ENCODE measurements around the gene HOXD8. TPM values are rescaled to one million over a fixed set of nuclear protein-coding genes. Genes with fewer than 3 reads are reported as not detected.

HOXD8 gene
- total RNA-seq, 1 experiment from 2014 or later, result 1.9 TPM

DNA sequence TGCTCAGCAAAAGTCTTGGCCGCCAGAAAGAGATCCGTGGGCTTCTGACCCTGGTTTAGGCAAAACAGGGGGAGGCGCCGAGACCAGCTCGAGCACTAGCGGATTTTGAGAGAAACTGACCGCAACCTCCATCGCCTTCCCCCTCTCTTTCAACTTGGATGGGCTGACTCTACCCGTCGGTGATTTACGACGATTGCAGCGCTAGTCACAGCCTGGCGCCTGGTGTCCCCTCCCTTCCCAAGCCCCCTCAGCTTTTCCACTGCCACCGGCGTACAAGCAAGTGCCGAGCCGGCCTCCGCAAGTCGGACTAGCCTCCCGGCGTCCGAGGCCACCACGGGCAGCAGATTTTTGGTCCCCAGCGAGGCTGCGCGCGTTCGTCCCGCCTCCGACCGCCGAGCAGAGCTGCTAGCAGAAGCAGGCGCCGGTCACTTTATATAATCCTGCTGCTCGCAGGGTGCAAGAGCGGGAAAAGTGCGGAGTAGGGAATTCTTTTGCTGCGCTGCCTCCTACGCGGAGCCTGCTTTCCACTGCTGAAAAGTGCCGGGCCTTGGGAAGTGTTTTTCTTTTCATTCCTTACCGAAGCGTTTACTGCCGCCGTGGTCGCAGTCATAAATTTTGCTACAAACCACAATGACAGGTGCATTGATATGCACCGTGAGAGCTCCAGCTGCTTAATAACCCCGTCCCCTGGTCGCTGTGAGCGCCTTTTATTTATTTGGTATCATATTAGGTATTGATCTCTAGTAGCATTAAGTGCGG is 35.3 kb downstream of the HOXD8 start:
- Histone ChIP-seq H2AFZ (ENCODE audit: low read length) (no peak overlapping the region), H3K79me2 (ENCODE audit: low read length) (no peaks in the 10 kb centered on the region), H3K27ac (ENCODE audit: low read length) (no peak overlapping the region), H3F3A (ENCODE audit: low read length, unreplicated experiment) (no peaks in the 10 kb centered on the region), H3K4me3 (ENCODE audit: low read length) (no peak overlapping the region), H3K9me3 (ENCODE audit: low read length) (no peaks in the 10 kb centered on the region), H3K4me2 (ENCODE audit: low read length) (no peak overlapping the region), H3K27me3 (ENCODE audit: low read length) (no peaks in the 10 kb centered on the region), H3K4me1 (ENCODE audit: insufficient read depth, low read length) (no peaks in the 10 kb centered on the region), H3K9ac (ENCODE audit: low read length) (no peak overlapping the region), H3K9me2 (replicated peaks; ENCODE audit: low read length) (no peaks in the 10 kb centered on the region), H4K20me1 (ENCODE audit: low read length) (no peaks in the 10 kb centered on the region), H3K36me3 (ENCODE audit: low read depth, low read length) (no peaks in the 10 kb centered on the region)
- BruUV-seq (replicated peaks), result no TSS peak
- intact Hi-C loops (cut with micrococcal nuclease), result no loop called here
- no peak for ATAC-seq
- ChIA-PET CTCF (no interaction called here), POLR2A (ENCODE audit: unreplicated experiment) (no interaction called here)
- TF ChIP-seq, protein P1, sequence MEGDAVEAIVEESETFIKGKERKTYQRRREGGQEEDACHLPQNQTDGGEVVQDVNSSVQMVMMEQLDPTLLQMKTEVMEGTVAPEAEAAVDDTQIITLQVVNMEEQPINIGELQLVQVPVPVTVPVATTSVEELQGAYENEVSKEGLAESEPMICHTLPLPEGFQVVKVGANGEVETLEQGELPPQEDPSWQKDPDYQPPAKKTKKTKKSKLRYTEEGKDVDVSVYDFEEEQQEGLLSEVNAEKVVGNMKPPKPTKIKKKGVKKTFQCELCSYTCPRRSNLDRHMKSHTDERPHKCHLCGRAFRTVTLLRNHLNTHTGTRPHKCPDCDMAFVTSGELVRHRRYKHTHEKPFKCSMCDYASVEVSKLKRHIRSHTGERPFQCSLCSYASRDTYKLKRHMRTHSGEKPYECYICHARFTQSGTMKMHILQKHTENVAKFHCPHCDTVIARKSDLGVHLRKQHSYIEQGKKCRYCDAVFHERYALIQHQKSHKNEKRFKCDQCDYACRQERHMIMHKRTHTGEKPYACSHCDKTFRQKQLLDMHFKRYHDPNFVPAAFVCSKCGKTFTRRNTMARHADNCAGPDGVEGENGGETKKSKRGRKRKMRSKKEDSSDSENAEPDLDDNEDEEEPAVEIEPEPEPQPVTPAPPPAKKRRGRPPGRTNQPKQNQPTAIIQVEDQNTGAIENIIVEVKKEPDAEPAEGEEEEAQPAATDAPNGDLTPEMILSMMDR (conservative IDR thresholded peaks at IDR 0.05; ENCODE audit: low read depth, low read length), result no peak
- TF ChIP-seq EZH2 (IDR thresholded peaks at IDR 0.05; ENCODE audit: low read length, unreplicated experiment) (no peak), EZH2phosphoT487 (IDR thresholded peaks at IDR 0.05; ENCODE audit: borderline replicate concordance, low read length) (no peak)
- no peak for DNase-seq

DNA sequence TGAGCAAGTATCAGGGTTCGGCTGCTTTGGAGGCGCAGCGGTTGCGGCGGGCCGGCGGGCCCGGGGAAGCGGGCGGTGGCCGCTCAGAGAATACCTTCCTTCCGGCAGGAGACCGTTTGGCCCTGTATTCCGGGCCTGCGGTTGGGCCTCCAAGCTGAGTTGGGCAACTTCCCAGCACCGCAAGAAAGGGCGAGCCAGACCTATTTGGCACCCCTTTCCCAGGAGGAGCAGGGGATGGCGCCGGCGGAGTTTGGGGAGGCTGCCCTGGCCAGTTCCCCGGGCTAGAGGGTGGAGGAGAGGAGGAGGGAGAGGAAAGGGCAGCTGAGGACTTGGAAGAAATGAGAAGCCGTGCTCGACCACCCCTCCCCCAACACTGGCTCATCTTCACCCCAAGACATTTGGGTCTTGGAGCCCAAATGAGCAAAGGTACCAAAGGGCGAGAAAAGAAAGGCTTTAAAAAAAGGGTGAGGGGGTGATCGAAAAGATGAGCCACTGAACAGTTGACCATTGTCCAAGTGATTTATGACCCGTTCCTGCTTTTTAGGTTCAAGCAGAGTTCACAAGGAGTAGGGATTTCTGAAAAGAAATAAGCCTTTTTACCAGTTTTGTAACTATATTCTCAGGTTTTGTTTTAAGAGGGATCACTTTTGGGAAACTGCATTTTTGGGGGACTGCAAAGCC is 36.0 kb downstream of the HOXD8 start:
- ATAC-seq, result no peak
- BruUV-seq (replicated peaks), result no TSS peak

More for the DNA sequence above, 36.0 kb downstream of the HOXD8 start:
- Histone ChIP-seq H3K9me3 (ENCODE audit: low read length) (no peaks in the 10 kb centered on the region), H3K9me2 (replicated peaks; ENCODE audit: low read length) (no peaks in the 10 kb centered on the region), H3K9ac (ENCODE audit: low read length) (no peak overlapping the region), H3K4me1 (ENCODE audit: insufficient read depth, low read length) (no peaks in the 10 kb centered on the region), H4K20me1 (ENCODE audit: low read length) (no peaks in the 10 kb centered on the region), H3K27ac (ENCODE audit: low read length) (no peak overlapping the region), H3K4me2 (ENCODE audit: low read length) (no peak overlapping the region), H3K4me3 (ENCODE audit: low read length) (no peak overlapping the region), H2AFZ (ENCODE audit: low read length) (no peak overlapping the region), H3K27me3 (ENCODE audit: low read length) (no peaks in the 10 kb centered on the region), H3K36me3 (ENCODE audit: low read depth, low read length) (no peaks in the 10 kb centered on the region), H3K79me2 (ENCODE audit: low read length) (no peaks in the 10 kb centered on the region), H3F3A (ENCODE audit: low read length, unreplicated experiment) (no peaks in the 10 kb centered on the region)
- ChIA-PET CTCF (no interaction called here), POLR2A (ENCODE audit: unreplicated experiment) (no interaction called here)
- TF ChIP-seq, protein P1 (conservative IDR thresholded peaks at IDR 0.05; ENCODE audit: low read depth, low read length), result no peak
- TF ChIP-seq EZH2phosphoT487 (IDR thresholded peaks at IDR 0.05; ENCODE audit: borderline replicate concordance, low read length) (no peak), EZH2 (IDR thresholded peaks at IDR 0.05; ENCODE audit: low read length, unreplicated experiment) (no peak)
- DNase-seq, result no peak
- intact Hi-C loops (cut with micrococcal nuclease), result no loop called here
